ENCODE measurements around the gene ADNP. TPM values are rescaled to one million over a fixed set of nuclear protein-coding genes. Genes with fewer than 3 reads are reported as not detected.
A peak's percentile ranks its signal among the peaks of the same experiment; 100 is the strongest.

Gene ADNP
- total and polyA plus RNA-seq, 2 of the 13 experiments (the other 11 are each of a cell fraction or from before 2014, with no cell fraction given), result 21.0 to 21.5 TPM

DNA sequence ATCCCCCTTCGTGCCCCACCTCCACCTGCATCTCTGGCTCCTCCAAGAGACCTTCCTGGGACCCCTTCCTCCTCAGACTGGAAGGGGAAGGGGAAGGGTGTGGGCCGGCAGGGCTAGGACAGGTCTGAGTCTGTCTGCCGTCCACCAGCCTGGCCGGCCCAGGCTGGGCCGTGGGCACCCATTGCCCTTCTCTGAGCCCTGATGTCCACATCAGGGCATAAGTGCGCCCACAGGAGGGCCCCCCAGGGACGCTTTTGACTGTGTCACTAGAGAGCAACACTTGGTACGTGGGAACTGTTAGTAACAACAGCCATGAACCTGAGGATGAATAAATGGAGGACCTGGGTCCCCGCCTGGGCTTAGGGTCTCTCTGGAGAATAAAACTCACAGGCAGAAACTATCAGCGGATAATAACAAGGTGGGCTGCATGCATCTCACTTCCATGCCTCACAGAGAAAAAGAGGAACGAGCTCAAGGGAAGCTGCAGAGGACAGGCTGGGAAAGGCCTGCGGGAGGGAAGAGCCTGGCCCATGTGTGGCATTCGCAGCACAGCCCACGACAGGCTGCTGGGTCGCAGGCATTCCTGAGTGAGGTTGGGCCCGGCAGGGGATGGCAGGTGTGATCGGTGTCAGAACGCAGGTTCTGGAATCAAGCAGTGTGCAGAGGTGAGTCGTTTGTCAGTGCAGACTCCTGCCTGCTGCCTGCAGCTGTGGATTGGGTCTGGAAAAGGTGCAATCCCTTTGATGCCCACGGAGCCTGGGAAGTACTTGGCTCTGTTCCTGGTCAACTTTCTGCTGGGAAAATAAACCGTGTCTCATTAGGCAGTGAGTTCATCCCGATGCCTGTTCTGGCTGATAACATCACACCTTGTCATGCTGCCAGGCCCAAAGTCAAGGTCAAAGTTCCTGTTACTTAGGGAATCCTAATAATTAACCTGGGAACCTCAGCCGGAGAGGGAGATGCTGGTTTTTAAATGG lies 75.5 kb downstream of the ADNP start (continued):
- TF ChIP-seq ZNF318 (CRISPR knock-in tag; IDR thresholded peaks at IDR 0.05) (no peak; the same call in 1 of the 2 replicates), ZNF260 (CRISPR knock-in tag; IDR thresholded peaks at IDR 0.05; ENCODE audit: borderline replicate concordance, low read depth) (no peak), ZNF136 (CRISPR knock-in tag; IDR thresholded peaks at IDR 0.05; ENCODE audit: low read depth) (peak; percentile 86; the same call in 1 of the 2 replicates), JUN (CRISPR knock-in tag; IDR thresholded peaks at IDR 0.05) (no peak; the same call in 1 of the 2 replicates), TBX2 (CRISPR knock-in tag; IDR thresholded peaks at IDR 0.05; ENCODE audit: borderline replicate concordance) (peak; percentile 97), ZNF839 (CRISPR knock-in tag; IDR thresholded peaks at IDR 0.05; ENCODE audit: borderline replicate concordance) (0 out of 2 replicates have a peak, but pooled peaks have one; percentile 20), ZNF331 (CRISPR knock-in tag; IDR thresholded peaks at IDR 0.05) (peak; percentile 82), ZNF619 (CRISPR knock-in tag; IDR thresholded peaks at IDR 0.05) (0 out of 2 replicates have a peak, but pooled peaks have one; percentile 31), ZNF121 (CRISPR knock-in tag; IDR thresholded peaks at IDR 0.05) (no peak), JUND (CRISPR knock-in tag; IDR thresholded peaks at IDR 0.05) (no peak), ZBTB10 (CRISPR knock-in tag; IDR thresholded peaks at IDR 0.05; ENCODE audit: borderline replicate concordance) (no peak), ZNF546 (CRISPR knock-in tag; conservative IDR thresholded peaks at IDR 0.05) (no peak), ZNF329 (CRISPR knock-in tag; IDR thresholded peaks at IDR 0.05; ENCODE audit: low read depth) (no peak)
- TF ChIP-seq, protein P1, sequence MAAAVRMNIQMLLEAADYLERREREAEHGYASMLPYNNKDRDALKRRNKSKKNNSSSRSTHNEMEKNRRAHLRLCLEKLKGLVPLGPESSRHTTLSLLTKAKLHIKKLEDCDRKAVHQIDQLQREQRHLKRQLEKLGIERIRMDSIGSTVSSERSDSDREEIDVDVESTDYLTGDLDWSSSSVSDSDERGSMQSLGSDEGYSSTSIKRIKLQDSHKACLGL (CRISPR knock-in tag; IDR thresholded peaks at IDR 0.05), result 0 out of 2 replicates have a peak, but pooled peaks have one; percentile 32
- TF ChIP-seq, protein P2, sequence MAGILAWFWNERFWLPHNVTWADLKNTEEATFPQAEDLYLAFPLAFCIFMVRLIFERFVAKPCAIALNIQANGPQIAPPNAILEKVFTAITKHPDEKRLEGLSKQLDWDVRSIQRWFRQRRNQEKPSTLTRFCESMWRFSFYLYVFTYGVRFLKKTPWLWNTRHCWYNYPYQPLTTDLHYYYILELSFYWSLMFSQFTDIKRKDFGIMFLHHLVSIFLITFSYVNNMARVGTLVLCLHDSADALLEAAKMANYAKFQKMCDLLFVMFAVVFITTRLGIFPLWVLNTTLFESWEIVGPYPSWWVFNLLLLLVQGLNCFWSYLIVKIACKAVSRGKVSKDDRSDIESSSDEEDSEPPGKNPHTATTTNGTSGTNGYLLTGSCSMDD (CRISPR knock-in tag; IDR thresholded peaks at IDR 0.05), result no peak

Measured in HepG2 (cell line).